Liver (tissue), 9 donors: ENCODE results near the gene MRPS23. TPM values are rescaled to one million over a fixed set of nuclear protein-coding genes. Genes with fewer than 3 reads are reported as not detected.

Experiments used
- DNase-seq: peaks from one replicate; pipeline ENCODE4 v3.0.0-alpha.2; 2017; ENCODE audit warnings: low spot score
- H3K27ac ChIP-seq, 2 donors: one replicate each; pipeline ENCODE4 v1.7.0; 2013; ENCODE audit warnings: inconsistent platforms in 2 of 2, low read length in 2 of 2, control low read depth in 1 of 2, low read depth in 1 of 2, mild to moderate bottlenecking in 1 of 2
- H3K27me3 ChIP-seq, 4 donors: one replicate each; pipeline versions ENCODE4 v1.6.1 to v1.7.0; 2013; ENCODE audit warnings: low read length in 3 of 4, inconsistent platforms in 1 of 4, mild to moderate bottlenecking in 1 of 4, moderate library complexity in 1 of 4; ENCODE audit not compliant: control insufficient read depth in 4 of 4, insufficient read depth in 4 of 4
- H3K36me3 ChIP-seq, 4 donors: one replicate each; pipeline versions ENCODE4 v1.6.1 to v1.7.0; 2013; ENCODE audit warnings: low read length in 3 of 4, mild to moderate bottlenecking in 3 of 4, low read depth in 1 of 4, moderate library complexity in 1 of 4; ENCODE audit not compliant: control insufficient read depth in 4 of 4, insufficient read depth in 3 of 4
- H3K4me1 ChIP-seq, 4 donors: one replicate each; pipeline versions ENCODE4 v1.6.1 to v1.7.0; 2013; ENCODE audit warnings: low read length in 3 of 4, mild to moderate bottlenecking in 3 of 4, moderate library complexity in 1 of 4; ENCODE audit not compliant: control insufficient read depth in 4 of 4, insufficient read depth in 4 of 4
- H3K4me3 ChIP-seq, 3 donors: one replicate each; pipeline versions ENCODE4 v1.6.1 to v1.7.0; 2013; ENCODE audit warnings: low read length in 3 of 3, control low read depth in 1 of 3, low read depth in 1 of 3, mild to moderate bottlenecking in 1 of 3
- H3K9ac ChIP-seq, 2 donors: one replicate each; pipeline ENCODE4 v1.7.0; 2013; ENCODE audit warnings: low read length in 2 of 2, mild to moderate bottlenecking in 2 of 2, moderate library complexity in 2 of 2, control low read depth in 1 of 2, low read depth in 1 of 2
- H3K9me3 ChIP-seq, 4 donors: one replicate each; pipeline versions ENCODE4 v1.6.1 to v1.7.0; 2013; ENCODE audit warnings: low read length in 3 of 4; ENCODE audit not compliant: control insufficient read depth in 4 of 4
- ATF3 ChIP-seq: IDR thresholded peaks from 2 replicates; pipeline ENCODE4 v1.6.1; 2016; ENCODE audit warnings: antibody characterized with exemption
- EGR1 ChIP-seq, 2 donors: IDR thresholded peaks; 2 replicates each; pipeline ENCODE4 v1.6.1; 2016 to 2018; ENCODE audit warnings: antibody characterized with exemption in 2 of 2, low read depth in 2 of 2
- FOXA2 ChIP-seq: IDR thresholded peaks from 2 replicates; pipeline ENCODE4 v1.6.1; 2016; ENCODE audit warnings: antibody characterized with exemption
- GABPA ChIP-seq, 2 donors: IDR thresholded peaks in 1 of 2; conservative IDR thresholded peaks in 1 of 2; 2 replicates each; pipeline ENCODE4 v1.6.1; 2016; ENCODE audit warnings: antibody characterized with exemption in 2 of 2, mild to moderate bottlenecking in 1 of 2, moderate library complexity in 1 of 2
- HNF4A ChIP-seq, 2 donors: conservative IDR thresholded peaks; 2 replicates each; pipeline ENCODE4 v1.6.1; 2016; ENCODE audit warnings: antibody characterized with exemption in 2 of 2, mild to moderate bottlenecking in 2 of 2
- HNF4G ChIP-seq: IDR thresholded peaks from 2 replicates; pipeline ENCODE4 v1.6.1; 2016; ENCODE audit warnings: antibody characterized with exemption
- JUND ChIP-seq, 2 donors: IDR thresholded peaks; 2 replicates each; pipeline ENCODE4 v1.6.1; 2016; ENCODE audit warnings: antibody characterized with exemption in 2 of 2
- MAX ChIP-seq: IDR thresholded peaks from 2 replicates; pipeline ENCODE4 v1.6.1; 2016; ENCODE audit warnings: antibody characterized with exemption
- NR2F2 ChIP-seq: IDR thresholded peaks from 2 replicates; pipeline ENCODE4 v1.6.1; 2016; ENCODE audit warnings: antibody characterized with exemption
- RAD21 ChIP-seq, 2 donors: IDR thresholded peaks; 2 replicates each; pipeline ENCODE4 v1.6.1; 2016; ENCODE audit warnings: antibody characterized with exemption in 2 of 2, mild to moderate bottlenecking in 2 of 2
- REST ChIP-seq: IDR thresholded peaks from 2 replicates; pipeline ENCODE4 v1.6.1; 2016; ENCODE audit warnings: antibody characterized with exemption, mild to moderate bottlenecking
- RXRA ChIP-seq, 2 donors: IDR thresholded peaks; 2 replicates each; pipeline ENCODE4 v1.6.1; 2017 to 2018; ENCODE audit warnings: antibody characterized with exemption in 2 of 2, mild to moderate bottlenecking in 1 of 2
- SP1 ChIP-seq: IDR thresholded peaks from 2 replicates; pipeline ENCODE4 v1.6.1; 2018; ENCODE audit warnings: antibody characterized with exemption, mild to moderate bottlenecking
- TAF1 ChIP-seq: conservative IDR thresholded peaks from 2 replicates; pipeline ENCODE4 v1.6.1; 2016; ENCODE audit warnings: antibody characterized with exemption, mild to moderate bottlenecking
- YY1 ChIP-seq: IDR thresholded peaks from 2 replicates; pipeline ENCODE4 v1.6.1; 2016; ENCODE audit warnings: antibody characterized with exemption, mild to moderate bottlenecking
- ZBTB33 ChIP-seq: IDR thresholded peaks from 2 replicates; pipeline ENCODE4 v1.6.1; 2016; ENCODE audit warnings: antibody characterized with exemption
- WGBS: extraction: QIAGEN DNeasy Blood & Tissue Kit; methylation state at CpG from one replicate; pipeline ENCODE4 v1.1.7; 2013; 5-methylcytosine and 5-hydroxymethylcytosine counted together
- polyA plus RNA-seq, 2 donors: library from polyadenylated mRNA; stranded (reverse) in 1 of 2; unstranded in 1 of 2; fragments of 200-250 nt in 1 of 2; fragments of >200 nt in 1 of 2; fragmentation: Nextera tagmentation in 1 of 2; extraction: Ambion mirVana in 1 of 2; gene quantifications; one replicate each; pipeline versions ENCODE4 v1.2.1 to v1.2.3, GENCODE V29; 2013 to 2015
- total RNA-seq, 2 donors: library from RNA; depleted of rRNA; stranded (reverse); fragments of >200 nt; gene quantifications; one replicate each; pipeline ENCODE4 v1.2.3, GENCODE V29; 2014
- donor health status: healthy.
- donor health status: healthy.
- donor health status: healthy.
- donor health status: healthy.
- donor health status: healthy.

MRPS23 gene
- total and polyA plus RNA-seq, 4 donors, result 9.8 to 24.3 (median 16.9) TPM

- WGBS, result 91% methylated on average over 7 of the region's 7 CpGs
- H3K4me1 ChIP-seq, result peaks cover 2 to 12% (median 10%) of the 10 kb centered on the region in 4 donors
- H3K9ac ChIP-seq, result no peak overlapping the region
- H3K9me3 ChIP-seq, result no peaks in the 10 kb centered on the region
- DNase-seq, result no peak
- no peaks in the 10 kb centered on the region for H3K36me3 ChIP-seq
- TF ChIP-seq HNF4A (conservative IDR thresholded peaks at IDR 0.05), result no peak
- TF ChIP-seq JUND (IDR thresholded peaks at IDR 0.05), result no peak
- no peak for TF ChIP-seq HNF4G
- TF ChIP-seq RXRA (IDR thresholded peaks at IDR 0.05), result no peak
- TF ChIP-seq RAD21 (IDR thresholded peaks at IDR 0.05), result no peak
- TF ChIP-seq EGR1 (IDR thresholded peaks at IDR 0.05; ENCODE audit: low read depth in 2 of 2), result no peak
- TF ChIP-seq YY1, result no peak
- no peak for TF ChIP-seq FOXA2
- TF ChIP-seq GABPA (IDR thresholded peaks at IDR 0.05 in 1 of 2, conservative IDR thresholded peaks at IDR 0.05 in 1 of 2), result no peak
- TF ChIP-seq TAF1, result no peak
- H3K4me3 ChIP-seq, result no peak overlapping the region
- H3K27me3 ChIP-seq, result no peaks in the 10 kb centered on the region
- no peak overlapping the region for H3K27ac ChIP-seq
These were observed 19.0 kb downstream of the MRPS23 start for GRCh38 chr17:57830880-57831279.

- Histone ChIP-seq H3K9ac (no peak overlapping the region), H3K4me3 (no peak overlapping the region), H3K27me3 (no peaks in the 10 kb centered on the region), H3K36me3 (no peaks in the 10 kb centered on the region), H3K4me1 (no peaks in the 10 kb centered on the region), H3K27ac (no peak overlapping the region), H3K9me3 (no peaks in the 10 kb centered on the region)
- DNase-seq, result no peak
- 83% methylated on average over 15 of the region's 15 CpGs for WGBS
- TF ChIP-seq ZBTB33 (no peak), EGR1 (IDR thresholded peaks at IDR 0.05; ENCODE audit: low read depth in 2 of 2) (no peak), HNF4A (conservative IDR thresholded peaks at IDR 0.05) (no peak), GABPA (IDR thresholded peaks at IDR 0.05 in 1 of 2, conservative IDR thresholded peaks at IDR 0.05 in 1 of 2) (no peak), SP1 (no peak)
These were observed 26.1 kb downstream of the MRPS23 start for GRCh38 chr17:57823469-57824401.

- no peak overlapping the region for H3K27ac ChIP-seq
- H3K9ac ChIP-seq, result no peak overlapping the region
- no peaks in the 10 kb centered on the region for H3K4me1 ChIP-seq
- no peaks in the 10 kb centered on the region for H3K9me3 ChIP-seq
- no peak overlapping the region for H3K4me3 ChIP-seq
- TF ChIP-seq ATF3 (no peak), MAX (no peak), NR2F2 (no peak), GABPA (IDR thresholded peaks at IDR 0.05 in 1 of 2, conservative IDR thresholded peaks at IDR 0.05 in 1 of 2) (no peak), EGR1 (IDR thresholded peaks at IDR 0.05; ENCODE audit: low read depth in 2 of 2) (no peak), SP1 (no peak), RAD21 (IDR thresholded peaks at IDR 0.05) (no peak), REST (no peak)
- DNase-seq, result no peak
- 74% methylated on average over 5 of the region's 5 CpGs for WGBS
- no peaks in the 10 kb centered on the region for H3K27me3 ChIP-seq
- H3K36me3 ChIP-seq, result no peaks in the 10 kb centered on the region
These were observed 30.0 kb downstream of the MRPS23 start for GRCh38 chr17:57819867-57820266.
